Measurements from ENCODE around the gene BORCS5.

The BORCS5 gene

GRCh38 chr12:12353807-12354206 is 3.1 kb upstream of the BORCS5 start:
- DNase-seq, result no peak

DNA sequence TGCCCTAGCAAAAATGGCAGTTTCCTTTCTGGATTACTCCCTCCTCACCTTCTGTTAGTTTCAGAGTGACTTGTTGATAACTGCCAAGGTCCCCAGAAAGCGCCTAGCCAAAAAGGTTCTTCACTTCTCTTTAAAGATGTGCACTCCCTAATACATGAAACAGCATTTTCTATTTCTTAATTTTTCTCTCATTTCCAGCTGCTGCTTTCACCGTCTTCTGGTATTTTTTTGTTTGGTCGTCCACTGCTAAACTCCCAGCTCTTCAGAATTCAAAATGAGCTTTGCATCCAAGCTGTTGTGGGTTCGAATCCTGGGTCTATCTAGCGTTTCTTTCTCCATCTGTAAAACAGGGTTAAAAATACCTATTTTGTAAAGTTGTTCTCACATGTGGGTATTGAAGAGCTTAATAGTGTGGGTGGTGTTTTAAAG is 397 bp upstream of the BORCS5 start:
- no peak for DNase-seq

GRCh38 chr12:12357719-12358461 is 1.0 kb downstream of the BORCS5 start:
- DNase-seq, result no peak

DNA sequence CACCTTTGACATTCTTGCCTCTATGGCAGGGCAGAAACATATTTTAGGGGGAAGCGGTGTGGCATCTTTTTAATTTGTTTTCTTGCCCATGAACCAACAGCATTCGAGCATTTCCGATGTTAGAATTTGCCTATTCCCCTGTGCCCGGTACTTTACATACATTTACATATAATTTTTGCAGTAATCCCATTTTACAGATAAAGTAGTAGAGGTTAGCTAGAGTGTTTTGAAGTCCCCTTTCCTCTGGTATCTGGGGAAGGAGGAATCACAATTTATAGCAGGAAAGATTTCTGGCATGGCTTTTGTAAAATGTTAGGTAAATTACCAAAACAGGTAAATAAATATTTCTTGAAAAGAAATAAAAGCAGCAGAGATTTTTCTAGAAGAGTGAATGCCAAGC is 1.6 kb downstream of the BORCS5 start:
- no peak for DNase-seq

DNA sequence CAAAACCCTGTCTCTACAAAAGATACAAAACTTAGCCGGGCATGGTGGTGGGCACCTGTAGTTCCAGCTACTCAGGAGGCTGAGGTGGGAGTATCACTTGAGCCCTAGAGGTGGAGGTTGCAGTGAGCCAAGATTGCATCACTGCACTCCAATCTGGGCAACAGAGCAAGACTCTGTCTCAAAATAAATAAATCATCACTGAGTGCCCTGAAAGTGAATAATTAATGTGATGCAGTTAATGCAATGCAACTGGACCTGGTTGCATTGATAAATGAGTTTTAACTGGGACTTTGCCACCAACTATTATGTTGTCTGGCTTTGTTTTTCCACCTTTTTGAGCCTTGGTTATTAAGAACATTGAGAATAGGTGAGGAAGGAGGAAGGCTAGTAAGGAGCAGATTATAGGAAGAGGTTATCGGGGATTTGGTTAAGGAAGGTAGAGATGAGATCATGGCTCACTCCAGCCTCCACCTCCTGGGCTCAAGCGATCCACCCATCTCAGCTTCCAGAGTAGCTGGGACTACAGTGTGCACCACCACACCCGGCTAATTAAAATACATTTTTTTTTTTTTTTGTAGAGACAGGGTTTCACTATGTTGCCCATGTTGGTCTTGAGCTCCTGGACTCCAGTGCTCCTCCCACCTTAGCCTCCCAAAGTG is 8.0 kb downstream of the BORCS5 start:
- no peak for DNase-seq

DNA sequence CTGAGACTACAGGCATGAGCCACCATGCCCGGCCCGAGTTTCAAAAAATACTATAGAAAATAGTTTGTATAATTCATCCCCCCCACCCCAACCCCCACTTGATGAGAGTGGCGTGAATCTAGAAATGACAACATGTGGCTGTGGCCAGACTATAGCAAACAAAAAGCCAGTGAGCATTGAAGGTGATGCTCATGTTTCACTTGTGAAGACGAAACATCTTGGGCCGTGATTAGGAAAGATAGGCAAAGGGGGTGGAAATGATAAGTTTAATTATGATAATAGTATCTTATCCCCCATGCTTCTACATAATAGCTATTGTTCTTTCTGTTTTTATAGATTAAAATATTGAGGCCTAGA is 8.5 kb downstream of the BORCS5 start:
- DNase-seq, result no peak

DNA sequence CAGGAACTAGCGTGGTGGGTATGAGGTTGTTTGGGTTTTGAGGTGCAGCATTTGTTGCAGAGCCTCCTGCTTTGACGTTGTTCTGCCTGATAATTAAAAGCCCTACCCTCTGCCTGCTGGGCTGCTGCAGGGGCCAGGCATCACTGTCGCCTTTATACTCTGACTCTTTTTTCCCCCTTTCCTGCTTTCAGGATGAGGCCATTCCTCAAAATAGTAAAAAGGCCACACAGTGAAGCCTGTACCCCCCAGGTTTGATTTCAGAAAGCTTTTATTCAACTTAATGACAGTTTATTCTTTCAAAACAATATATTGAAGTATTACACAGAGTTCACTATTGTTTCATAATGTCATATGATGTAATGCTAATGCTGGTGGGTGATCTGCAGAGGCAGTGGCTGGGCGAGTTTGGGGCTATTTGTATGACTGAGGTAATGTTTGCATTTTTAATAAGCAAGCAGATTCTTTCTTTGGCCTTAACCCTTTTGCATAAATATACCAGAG is 9.1 kb downstream of the BORCS5 start:
- DNase-seq, result no peak

DNA sequence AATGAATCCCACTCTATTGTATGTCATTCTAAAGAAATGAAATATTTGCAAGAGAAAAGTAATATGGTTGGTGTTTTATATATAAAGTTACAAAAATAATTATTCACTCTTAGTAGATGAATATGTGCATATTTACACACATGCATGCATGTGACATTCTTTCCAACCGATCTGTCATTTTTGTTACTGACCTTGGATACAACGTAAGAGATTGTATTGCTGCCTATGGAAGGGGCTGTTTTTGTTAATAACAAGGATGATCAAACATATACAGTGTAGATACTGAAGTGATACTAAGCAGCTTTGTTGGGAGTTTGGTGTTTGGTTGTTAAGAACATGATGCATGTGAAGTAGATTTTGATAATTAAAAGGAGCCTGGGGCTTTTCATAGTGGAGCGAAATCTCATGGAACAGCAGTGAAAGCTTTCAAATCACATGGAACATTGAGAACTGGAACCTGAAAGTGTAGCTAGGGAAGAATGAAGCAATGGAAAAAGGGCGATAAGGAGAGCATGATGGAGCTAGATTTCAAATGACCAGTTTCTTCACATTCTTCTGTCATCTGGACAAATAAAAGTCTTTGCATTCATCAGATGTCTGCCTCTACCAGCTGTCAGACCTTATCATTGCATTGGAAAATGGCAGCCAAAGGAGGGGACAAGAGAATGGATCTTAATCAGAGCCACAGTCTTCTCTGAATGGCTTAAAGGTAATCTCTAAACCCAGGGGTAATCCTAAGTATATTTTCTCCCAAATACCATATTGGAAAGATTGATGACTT is 10.0 kb downstream of the BORCS5 start:
- DNase-seq, result no peak

GRCh38 chr12:12367482-12367998 is 10.7 kb downstream of the BORCS5 start:
- DNase-seq, result no peak

GRCh38 chr12:12372946-12373722 is 16.3 kb downstream of the BORCS5 start:
- no peak for DNase-seq

- peak; percentile 17 to 55 for DNase-seq
These were observed 20.0 kb downstream of the BORCS5 start for GRCh38 chr12:12376646-12377448.

- no peak for DNase-seq
These were observed 21.7 kb downstream of the BORCS5 start for GRCh38 chr12:12378616-12379015.

DNA sequence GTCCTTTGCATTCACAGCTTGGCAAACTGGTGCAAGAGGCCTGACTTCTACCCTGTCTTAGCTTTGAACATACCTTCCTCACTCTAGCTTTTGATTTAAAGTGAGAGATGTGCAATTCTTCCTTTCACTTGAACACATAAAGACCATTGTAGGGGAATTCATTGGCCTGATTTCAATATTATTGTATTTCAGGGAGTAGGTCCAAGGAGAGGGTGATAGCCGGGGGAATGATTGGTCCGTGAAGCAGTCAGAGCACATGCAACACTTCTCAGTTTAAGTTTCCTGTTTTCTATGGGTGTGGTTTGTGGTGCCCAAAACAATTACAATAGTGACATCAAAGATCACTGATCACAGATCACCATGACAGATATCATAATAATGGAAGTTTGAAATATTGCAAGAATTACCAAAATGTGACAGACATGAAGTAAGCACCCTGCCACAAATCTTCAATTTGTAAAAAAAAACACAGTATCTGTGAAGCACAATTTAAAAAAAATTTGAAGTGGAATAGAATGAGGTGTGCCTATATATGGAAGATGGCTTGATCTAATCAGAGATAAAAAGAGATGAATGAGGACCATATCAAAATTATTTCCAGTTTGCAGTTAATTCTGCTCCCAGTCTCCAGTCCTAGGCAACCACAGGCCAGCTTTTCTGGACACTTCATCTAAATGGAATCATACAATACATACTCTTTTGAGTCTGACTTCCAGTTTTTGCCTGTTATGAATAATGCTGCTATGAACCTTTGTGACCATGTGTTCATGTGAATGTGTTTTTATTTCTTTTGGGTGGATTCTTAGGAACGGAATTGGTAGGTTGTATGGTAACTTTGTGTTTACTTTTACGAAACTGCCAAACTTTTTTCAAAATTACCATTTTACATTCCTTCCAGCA is 23.2 kb downstream of the BORCS5 start:
- DNase-seq, result no peak

GRCh38 chr12:12380949-12381593 is 24.2 kb downstream of the BORCS5 start:
- DNase-seq, result no peak

DNA sequence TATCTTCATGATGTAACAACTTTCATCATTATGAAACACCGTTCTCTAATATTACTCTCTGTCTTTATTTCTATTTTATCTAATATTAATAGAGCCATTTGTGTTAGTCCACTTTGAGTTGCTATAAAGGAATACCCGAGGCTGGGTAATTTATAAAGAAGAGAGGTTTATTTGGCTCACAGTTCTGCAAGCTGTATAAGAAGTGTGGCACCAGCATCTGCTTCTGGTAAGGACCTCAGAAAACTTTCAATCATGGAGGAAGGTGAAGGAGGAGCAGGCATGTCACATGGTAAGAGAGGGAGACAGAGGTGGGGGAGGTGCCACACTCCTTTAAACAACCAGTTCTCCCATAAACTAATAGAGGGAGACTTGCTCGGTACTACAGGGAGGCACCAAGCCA is 25.1 kb downstream of the BORCS5 start:
- DNase-seq, result no peak

GRCh38 chr12:12384571-12385340 is 27.9 kb downstream of the BORCS5 start:
- DNase-seq, result peak in 1 of 2 experiments; percentile 5

- DNase-seq, result no peak
These were observed 30.6 kb downstream of the BORCS5 start for GRCh38 chr12:12387501-12387900.

GRCh38 chr12:12392413-12392812 is 35.5 kb downstream of the BORCS5 start:
- DNase-seq, result no peak

DNA sequence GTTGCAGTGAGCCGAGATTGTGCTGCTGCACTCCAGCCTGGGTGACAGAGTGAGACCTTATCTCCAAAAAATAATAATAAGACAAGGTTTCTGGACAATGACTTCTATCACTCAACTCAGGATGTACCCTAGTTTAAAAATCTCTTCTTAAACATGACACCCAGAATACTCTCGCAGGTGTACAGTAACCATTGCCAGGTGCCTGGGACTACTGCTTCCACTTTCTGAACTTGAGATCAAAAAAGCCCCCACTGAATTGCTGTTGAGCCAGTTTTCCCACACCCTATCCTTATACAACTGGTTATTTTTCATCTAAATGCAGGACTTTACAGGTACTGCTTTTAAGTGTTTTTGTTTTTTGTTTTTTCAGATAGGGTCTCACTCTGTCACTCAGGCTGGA is 36.3 kb downstream of the BORCS5 start:
- no peak for DNase-seq

Data from SHP77 (cell line).